CD8-positive, alpha-beta memory T cell (primary cell): ENCODE data around the gene NEK10. TPM values are rescaled to one million over a fixed set of nuclear protein-coding genes. Genes with fewer than 3 reads are reported as not detected.

Experiments used
- CTCF ChIA-PET: fragments of 350-600 bp; sonication (Branson Sonifier 250); formaldehyde crosslinking; loops from one replicate; lab custom pipeline; 2021; ENCODE audit warnings: antibody characterized with exemption; lab: Charles Lee
- POLR2A ChIA-PET: fragments of 350-600 bp; sonication (Branson Sonifier 250); formaldehyde crosslinking; loops from one replicate; lab custom pipeline; 2021; ENCODE audit warnings: antibody characterized with exemption; lab: Charles Lee
- DNase-seq, 5 donors: peaks; one replicate each; pipeline versions ENCODE4 v3.0.0 to v3.0.0-alpha.2; 2020 to 2022; ENCODE audit warnings: mixed read lengths in 1 of 5
- H3K27ac ChIP-seq: one replicate; pipeline ENCODE4 v1.7.0; 2013; ENCODE audit warnings: low read depth, mild to moderate bottlenecking, low read length, moderate library complexity
- H3K27me3 ChIP-seq: 2 replicates; pipeline ENCODE4 v1.7.0; 2013; ENCODE audit warnings: low read length, mild to moderate bottlenecking; ENCODE audit not compliant: insufficient read depth, poor library complexity, severe bottlenecking
- H3K36me3 ChIP-seq: 2 replicates; pipeline ENCODE4 v1.7.0; 2013; ENCODE audit warnings: mild to moderate bottlenecking, low read length, moderate library complexity; ENCODE audit not compliant: insufficient read depth
- H3K4me1 ChIP-seq: 2 replicates; pipeline ENCODE4 v1.7.0; 2013; ENCODE audit warnings: mild to moderate bottlenecking, low read length, moderate library complexity; ENCODE audit not compliant: insufficient read depth
- H3K4me3 ChIP-seq: 2 replicates; pipeline ENCODE4 v1.7.0; 2013; ENCODE audit warnings: mild to moderate bottlenecking, low read length
- H3K9me3 ChIP-seq: 2 replicates; pipeline ENCODE4 v1.7.0; 2013; ENCODE audit warnings: mild to moderate bottlenecking, low read length
- H3K27ac Mint-ChIP-seq, 8 donors: one replicate each; pipeline ENCODE4 v1.8.0; 2020 to 2021; ENCODE audit warnings: mixed read lengths in 8 of 8, mild to moderate bottlenecking in 6 of 8, inconsistent platforms in 3 of 8, moderate library complexity in 3 of 8
- H3K27me3 Mint-ChIP-seq, 2 donors: one replicate each; pipeline ENCODE4 v1.8.0; 2020 to 2021; ENCODE audit warnings: mixed read lengths in 2 of 2, mild to moderate bottlenecking in 1 of 2, moderate library complexity in 1 of 2
- H3K36me3 Mint-ChIP-seq, 3 donors: one replicate each; pipeline ENCODE4 v1.8.0; 2020 to 2021; ENCODE audit warnings: mixed read lengths in 3 of 3, inconsistent platforms in 1 of 3, mild to moderate bottlenecking in 1 of 3
- H3K4me1 Mint-ChIP-seq, 3 donors: one replicate each; pipeline ENCODE4 v1.8.0; 2020 to 2021; ENCODE audit warnings: mixed read lengths in 3 of 3, inconsistent platforms in 1 of 3, mild to moderate bottlenecking in 1 of 3
- H3K4me3 Mint-ChIP-seq, 7 donors: one replicate each; pipeline ENCODE4 v1.8.0; 2020 to 2021; ENCODE audit warnings: mixed read lengths in 7 of 7, mild to moderate bottlenecking in 6 of 7, moderate library complexity in 4 of 7, inconsistent platforms in 2 of 7
- H3K9me3 Mint-ChIP-seq, 5 donors: one replicate each; pipeline ENCODE4 v1.8.0; 2020 to 2022; ENCODE audit warnings: mixed read lengths in 5 of 5, mild to moderate bottlenecking in 3 of 5, moderate library complexity in 2 of 5, inconsistent platforms in 1 of 5
- polyA plus RNA-seq: library from polyadenylated mRNA; unstranded; fragments of 300-500 nt; fragmentation: Illumina TruSeq; gene quantifications from one replicate; pipeline ENCODE4 v1.2.3, GENCODE V29; 2021
- total RNA-seq, 2 experiments: library from RNA; stranded (reverse); gene quantifications; one replicate each; pipeline ENCODE4 v1.2.3, GENCODE V29; 2021

The NEK10 gene
- total and polyA plus RNA-seq, 3 experiments from 2014 or later, result 0.07 to 0.42 (median 0.24) TPM

GRCh38 chr3:27319847-27320526 lies 49.2 kb downstream of the NEK10 start:
- H3K4me3 ChIP-seq, result no peak overlapping the region
- no peaks in the 10 kb centered on the region for H3K9me3 ChIP-seq
- no peak overlapping the region for H3K27ac ChIP-seq
- no peak for DNase-seq
- no peaks in the 10 kb centered on the region for H3K27me3 ChIP-seq
- H3K27ac Mint-ChIP-seq, result no peak overlapping the region
- no peak overlapping the region for H3K4me3 Mint-ChIP-seq
- no peaks in the 10 kb centered on the region for H3K27me3 Mint-ChIP-seq
- no peaks in the 10 kb centered on the region for H3K9me3 Mint-ChIP-seq
- POLR2A ChIA-PET, result no interaction called here
- H3K4me1 ChIP-seq, result no peaks in the 10 kb centered on the region
- peaks cover 0 to 2% (median 0%) of the 10 kb centered on the region in 3 donors for H3K36me3 Mint-ChIP-seq
- H3K36me3 ChIP-seq, result no peaks in the 10 kb centered on the region
- H3K4me1 Mint-ChIP-seq, result no peaks in the 10 kb centered on the region
- CTCF ChIA-PET, result interaction anchor here (1.0 to 1.9 kb wide), 2 partner anchors 147 to 361 kb away, joined by 3 to 4 read pairs; no protein-coding TSS in a partner anchor

- no peaks in the 10 kb centered on the region for H3K4me1 ChIP-seq
- H3K27ac Mint-ChIP-seq, result no peak overlapping the region
- no peak overlapping the region for H3K4me3 Mint-ChIP-seq
- ChIA-PET CTCF (no interaction called here), POLR2A (no interaction called here)
- no peaks in the 10 kb centered on the region for H3K9me3 ChIP-seq
- peaks cover 0 to under 1% (median 0%) of the 10 kb centered on the region in 3 donors for H3K36me3 Mint-ChIP-seq
- H3K27me3 Mint-ChIP-seq, result no peaks in the 10 kb centered on the region
- no peak for DNase-seq
- H3K27me3 ChIP-seq, result no peaks in the 10 kb centered on the region
- H3K4me3 ChIP-seq, result no peak overlapping the region
- H3K9me3 Mint-ChIP-seq, result no peaks in the 10 kb centered on the region
- no peaks in the 10 kb centered on the region for H3K36me3 ChIP-seq
- no peaks in the 10 kb centered on the region for H3K4me1 Mint-ChIP-seq
- no peak overlapping the region for H3K27ac ChIP-seq
These were observed 49.9 kb downstream of the NEK10 start for GRCh38 chr3:27319304-27319703.

- H3K27ac Mint-ChIP-seq, result peak overlapping the region in 1 of 8 donors; percentile 6
- ChIA-PET CTCF (no interaction called here), POLR2A (no interaction called here)
- no peak overlapping the region for H3K27ac ChIP-seq
- no peaks in the 10 kb centered on the region for H3K36me3 Mint-ChIP-seq
- no peaks in the 10 kb centered on the region for H3K27me3 ChIP-seq
- H3K36me3 ChIP-seq, result no peaks in the 10 kb centered on the region
- no peak overlapping the region for H3K4me3 Mint-ChIP-seq
- peaks cover 0 to 2% (median 2%) of the 10 kb centered on the region in 3 donors for H3K4me1 Mint-ChIP-seq
- H3K4me3 ChIP-seq, result no peak overlapping the region
- no peak for DNase-seq
- H3K27me3 Mint-ChIP-seq, result peaks cover 0 to 1% of the 10 kb centered on the region in 2 donors
- H3K9me3 Mint-ChIP-seq, result no peaks in the 10 kb centered on the region
- no peaks in the 10 kb centered on the region for H3K9me3 ChIP-seq
- no peaks in the 10 kb centered on the region for H3K4me1 ChIP-seq
These were observed 52.1 kb downstream of the NEK10 start for GRCh38 chr3:27317096-27317495.

- CTCF ChIA-PET, result no interaction called here
- peaks cover 0 to 3% (median 2%) of the 10 kb centered on the region in 3 donors for H3K4me1 Mint-ChIP-seq
These were observed 54.2 kb downstream of the NEK10 start for GRCh38 chr3:27315003-27315402.

GRCh38 chr3:27312044-27312668 lies 57.0 kb downstream of the NEK10 start:
- ChIA-PET CTCF (interaction anchor here (1.0 to 1.7 kb wide), 7 partner anchors 156 to 410 kb away, joined by 3 to 6 read pairs (median 3); partner anchors contain the start of gene EOMES), POLR2A (no interaction called here)
- DNase-seq, result peak in 2 of 5 donors; percentile 35 to 36
- Histone ChIP-seq H3K4me3 (no peak overlapping the region), H3K9me3 (no peaks in the 10 kb centered on the region), H3K36me3 (no peaks in the 10 kb centered on the region), H3K27me3 (no peaks in the 10 kb centered on the region), H3K27ac (no peak overlapping the region), H3K4me1 (no peaks in the 10 kb centered on the region)
- Mint-ChIP-seq H3K9me3 (no peaks in the 10 kb centered on the region), H3K27me3 (peaks cover 4 to 7% of the 10 kb centered on the region in 2 donors), H3K36me3 (no peaks in the 10 kb centered on the region), H3K4me3 (no peak overlapping the region), H3K4me1 (peaks cover 0 to 3% (median 2%) of the 10 kb centered on the region in 3 donors), H3K27ac (no peak overlapping the region)

More at GRCh38 chr3:27315003-27315402, 54.2 kb downstream of the NEK10 start:
- no peaks in the 10 kb centered on the region for H3K36me3 Mint-ChIP-seq
- no peak for DNase-seq
- POLR2A ChIA-PET, result interaction anchor here (0.6 kb wide), 1 partner anchor 151 kb away, joined by 7 read pairs; no protein-coding TSS in a partner anchor
- no peak overlapping the region for H3K27ac ChIP-seq
- H3K27me3 ChIP-seq, result no peaks in the 10 kb centered on the region
- no peak overlapping the region for H3K4me3 Mint-ChIP-seq
- no peaks in the 10 kb centered on the region for H3K9me3 ChIP-seq
- H3K36me3 ChIP-seq, result no peaks in the 10 kb centered on the region
- H3K4me3 ChIP-seq, result no peak overlapping the region
- peaks cover 4% of the 10 kb centered on the region in 2 donors for H3K27me3 Mint-ChIP-seq
- no peak overlapping the region for H3K27ac Mint-ChIP-seq
- H3K9me3 Mint-ChIP-seq, result no peaks in the 10 kb centered on the region
- no peaks in the 10 kb centered on the region for H3K4me1 ChIP-seq

- no peaks in the 10 kb centered on the region for H3K9me3 Mint-ChIP-seq
- no peak for DNase-seq
- H3K4me1 Mint-ChIP-seq, result peaks cover 0 to 3% (median 2%) of the 10 kb centered on the region in 3 donors
- no peak overlapping the region for H3K4me3 ChIP-seq
- no peak overlapping the region for H3K27ac Mint-ChIP-seq
- H3K27me3 ChIP-seq, result no peaks in the 10 kb centered on the region
- no peaks in the 10 kb centered on the region for H3K9me3 ChIP-seq
- no peaks in the 10 kb centered on the region for H3K36me3 ChIP-seq
- no peaks in the 10 kb centered on the region for H3K4me1 ChIP-seq
- POLR2A ChIA-PET, result no interaction called here
- H3K27ac ChIP-seq, result no peak overlapping the region
- no peaks in the 10 kb centered on the region for H3K36me3 Mint-ChIP-seq
- H3K27me3 Mint-ChIP-seq, result peaks cover 4 to 7% of the 10 kb centered on the region in 2 donors
- CTCF ChIA-PET, result interaction anchor here (1.0 to 1.8 kb wide), 7 partner anchors 58 to 411 kb away, joined by 3 to 6 read pairs (median 4); partner anchors contain the start of genes EOMES and NEK10
- H3K4me3 Mint-ChIP-seq, result no peak overlapping the region
These were observed 57.8 kb downstream of the NEK10 start for GRCh38 chr3:27311400-27311799.

GRCh38 chr3:27310688-27311087 lies 58.5 kb downstream of the NEK10 start:
- H3K9me3 ChIP-seq, result no peaks in the 10 kb centered on the region
- POLR2A ChIA-PET, result no interaction called here
- H3K27ac Mint-ChIP-seq, result no peak overlapping the region
- no peaks in the 10 kb centered on the region for H3K36me3 ChIP-seq
- H3K9me3 Mint-ChIP-seq, result no peaks in the 10 kb centered on the region
- no peak for DNase-seq
- H3K27ac ChIP-seq, result no peak overlapping the region
- H3K4me1 ChIP-seq, result no peaks in the 10 kb centered on the region
- H3K36me3 Mint-ChIP-seq, result no peaks in the 10 kb centered on the region
- no peak overlapping the region for H3K4me3 Mint-ChIP-seq
- H3K27me3 Mint-ChIP-seq, result peaks cover 4 to 11% of the 10 kb centered on the region in 2 donors
- H3K4me3 ChIP-seq, result no peak overlapping the region
- peaks cover 0 to 3% (median 2%) of the 10 kb centered on the region in 3 donors for H3K4me1 Mint-ChIP-seq
- CTCF ChIA-PET, result interaction anchor here (1.7 to 1.8 kb wide), 4 partner anchors 58 to 379 kb away, joined by 4 to 6 read pairs (median 4); partner anchors contain the start of gene NEK10
- H3K27me3 ChIP-seq, result no peaks in the 10 kb centered on the region

GRCh38 chr3:27307566-27307965 lies 61.6 kb downstream of the NEK10 start:
- ChIA-PET POLR2A (no interaction called here), CTCF (no interaction called here)
- Histone ChIP-seq H3K27ac (no peak overlapping the region), H3K4me3 (no peak overlapping the region), H3K36me3 (no peaks in the 10 kb centered on the region), H3K27me3 (no peaks in the 10 kb centered on the region), H3K4me1 (no peaks in the 10 kb centered on the region), H3K9me3 (no peaks in the 10 kb centered on the region)
- Mint-ChIP-seq H3K9me3 (no peaks in the 10 kb centered on the region), H3K27me3 (peaks cover 4 to 12% of the 10 kb centered on the region in 2 donors), H3K4me3 (no peak overlapping the region), H3K4me1 (peaks cover 0 to 3% (median 2%) of the 10 kb centered on the region in 3 donors), H3K27ac (no peak overlapping the region), H3K36me3 (peaks cover 0 to under 1% (median 0%) of the 10 kb centered on the region in 3 donors)
- no peak for DNase-seq
